ENCODE measurements around the gene SETD1A. TPM values are rescaled to one million over a fixed set of nuclear protein-coding genes. Genes with fewer than 3 reads are reported as not detected.

The SETD1A gene
- total RNA-seq = 1.4 and 6.9 TPM in 2 replicates

GRCh38 chr16:30957456-30958174, at the start of gene SETD1A:
SETD1A (plus strand) TSS chr16:30957754; CDS start chr16:30958732, 978 bp downstream.

DNA sequence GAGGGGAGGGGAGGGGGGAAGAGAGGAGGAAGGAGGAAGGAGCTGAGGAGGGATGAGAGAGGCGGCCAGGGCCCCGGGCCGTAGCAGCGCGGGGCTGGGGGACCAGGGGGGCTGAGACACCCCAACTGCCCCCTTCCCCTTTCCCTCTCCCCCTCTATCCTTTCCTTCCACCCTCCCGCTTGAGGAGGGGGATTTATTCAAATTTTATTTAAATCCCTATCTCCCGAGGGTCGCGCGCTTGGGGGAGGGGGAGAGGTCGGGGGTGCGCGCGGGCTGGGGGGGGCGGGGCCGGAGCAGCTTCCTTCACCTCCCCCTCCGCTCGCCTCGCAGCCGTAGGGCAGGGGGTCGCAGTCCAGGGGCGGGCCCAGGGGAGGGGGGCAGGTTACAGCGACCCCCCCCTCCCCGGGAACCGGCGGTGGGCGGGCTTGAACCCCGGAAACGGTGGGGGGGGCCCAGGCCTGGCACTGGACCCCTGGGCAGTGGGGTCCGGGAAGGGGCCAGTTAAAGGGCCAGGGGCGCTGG, 33.9 kb upstream of the SETD1A start, which contains the start of gene FBXL19:
FBXL19 (plus strand) TSS at position 19 of the 522 bp plus-strand sequence. CDS start 2,183 bp downstream, outside the sequence.

DNA sequence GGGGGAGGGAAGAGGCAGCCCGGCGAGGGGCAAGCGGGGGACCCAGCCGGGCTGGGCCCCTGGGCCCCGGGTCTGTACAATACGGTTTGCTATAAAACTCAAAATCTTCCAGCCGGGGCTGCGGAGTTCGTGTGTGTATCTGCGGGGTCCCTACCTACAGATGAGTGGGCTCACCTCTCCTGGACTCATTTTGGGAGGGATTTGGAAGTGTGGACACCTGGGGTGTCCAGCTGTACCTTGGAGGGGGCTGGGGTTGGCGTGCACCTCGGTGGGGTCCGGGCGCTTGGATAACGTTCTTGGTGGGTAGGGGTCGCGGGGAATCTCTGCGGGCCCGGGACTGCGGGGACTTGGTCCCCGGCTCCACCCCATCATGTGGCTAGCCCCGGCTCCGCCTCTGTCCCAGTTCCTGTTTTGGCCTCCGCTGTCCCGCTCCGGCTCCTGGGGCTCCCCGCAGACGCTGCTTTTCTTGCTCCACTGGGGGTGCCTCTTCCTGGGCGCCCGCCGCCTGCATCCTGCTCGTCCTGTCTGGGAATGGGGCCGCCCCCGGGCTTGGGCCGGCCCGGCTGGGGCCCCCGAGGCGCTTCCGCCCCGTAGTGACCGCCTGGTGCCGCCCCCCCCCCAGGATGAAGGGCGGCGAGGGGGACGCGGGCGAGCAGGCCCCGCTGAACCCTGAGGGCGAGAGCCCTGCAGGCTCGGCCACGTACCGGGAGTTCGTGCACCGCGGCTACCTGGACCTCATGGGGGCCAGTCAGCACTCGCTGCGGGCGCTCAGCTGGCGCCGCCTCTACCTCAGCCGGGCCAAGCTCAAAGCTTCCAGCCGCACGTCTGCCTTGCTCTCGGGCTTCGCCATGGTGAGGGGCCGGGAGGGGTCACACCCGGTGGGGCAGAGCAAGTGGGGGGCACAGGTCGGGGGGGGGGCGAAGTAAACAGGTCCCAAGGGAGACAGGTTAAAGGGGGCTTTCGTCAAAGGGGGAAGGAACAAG, 8.6 kb upstream of the SETD1A start, which contains the start of gene ORAI3:
ORAI3 (plus strand) TSS at position 402 of the 983 bp plus-strand sequence; CDS start at position 624, 222 bp downstream.

DNA sequence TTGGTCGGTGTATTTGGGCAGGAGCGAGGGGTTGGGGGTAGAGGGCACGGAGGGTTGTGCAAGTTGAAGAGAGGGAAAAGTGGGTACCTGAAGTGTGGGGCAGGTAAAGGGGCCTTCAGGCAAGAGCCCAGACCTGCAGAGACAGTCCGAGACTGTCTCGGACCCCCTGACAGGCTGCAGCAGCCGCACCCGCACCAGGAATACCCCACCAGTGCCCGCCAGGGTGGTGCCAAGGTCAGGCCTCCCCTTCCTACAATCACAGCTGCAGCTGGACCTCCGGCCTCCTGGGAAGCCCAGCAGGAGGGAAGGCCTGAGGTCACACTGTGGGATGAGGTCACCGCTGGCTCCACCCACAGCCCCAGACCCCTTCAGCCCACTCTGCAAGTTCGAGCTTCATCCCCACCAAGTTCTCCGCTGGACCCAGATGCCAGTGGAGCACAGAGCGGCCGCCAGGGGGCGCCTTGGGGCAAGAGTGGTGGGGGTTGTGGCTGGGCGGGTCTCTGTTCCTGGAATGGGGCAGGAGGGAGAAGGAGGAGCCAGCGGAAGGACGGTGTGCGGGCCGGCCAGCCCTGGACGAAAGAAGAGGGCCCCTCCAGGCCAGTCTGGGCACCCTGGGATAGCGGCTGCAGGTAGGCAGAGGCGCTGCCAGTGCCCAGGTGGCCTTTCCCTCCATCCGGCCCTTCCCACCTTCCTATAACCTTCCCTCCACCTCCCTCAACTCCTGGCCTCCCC, 27.3 kb downstream of the SETD1A start, which contains the start of gene HSD3B7:
HSD3B7 (plus strand) TSS at position 539 of the 732 bp plus-strand sequence. CDS start 452 bp downstream, outside the sequence.

GRCh38 chr16:31010585-31011325, 53.2 kb downstream of the SETD1A start, which contains the start of gene STX1B:
STX1B (minus strand) TSS chr16:31010638; CDS start chr16:31010396, 242 bp downstream.

DNA sequence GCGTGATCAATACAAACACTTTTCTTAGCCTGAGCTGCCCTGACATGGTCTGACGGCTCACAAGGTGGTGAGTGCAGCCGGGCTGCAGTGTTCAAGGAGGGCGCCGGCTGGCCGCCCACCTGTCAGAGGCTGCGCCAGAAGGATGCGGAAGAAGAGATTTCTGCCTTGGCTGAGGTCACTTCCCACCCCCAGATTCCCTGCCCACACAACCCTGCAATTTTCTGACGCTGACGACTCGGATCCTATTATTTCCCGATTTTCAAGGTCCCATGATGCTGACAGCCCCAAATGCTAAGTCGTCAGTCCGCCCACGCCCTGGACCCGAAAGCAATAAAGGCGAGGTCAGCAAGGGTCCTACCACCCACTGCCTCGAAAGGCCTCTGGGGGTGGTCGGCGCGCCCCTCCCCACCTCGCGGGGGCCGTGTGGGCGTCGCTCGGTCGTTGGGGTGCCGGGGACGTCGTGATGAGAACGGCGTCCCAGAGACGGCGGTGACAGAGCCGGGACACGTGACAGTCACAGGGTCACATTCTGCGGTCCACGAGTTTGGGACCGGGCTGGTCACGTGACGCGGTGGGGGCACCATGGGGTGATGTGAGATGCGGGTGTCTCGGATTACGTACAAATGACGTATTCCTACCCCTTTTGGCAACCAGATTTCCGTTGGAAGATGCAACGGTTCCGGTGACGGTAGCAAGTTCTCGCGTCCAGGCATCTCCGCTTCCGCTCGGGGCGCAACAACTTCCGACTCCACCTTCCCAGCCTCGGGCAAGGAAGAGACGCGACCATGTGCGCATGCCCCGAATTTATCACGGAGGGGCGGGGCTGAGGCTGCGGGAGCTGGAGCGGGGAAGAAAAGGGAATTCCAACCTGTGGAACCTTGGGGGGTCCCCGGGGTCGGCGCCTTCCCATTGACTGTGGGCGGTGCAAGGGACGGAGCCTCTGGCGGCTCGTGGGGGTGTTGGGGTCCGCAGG, 75.5 kb downstream of the SETD1A start, which contains the start of gene STX4:
STX4 (plus strand) TSS at position 823 of the 973 bp plus-strand sequence. CDS start 248 bp downstream, outside the sequence.

Other genes with a start within 250 kb of the SETD1A start
- gene PHKG2, start 209.3 kb upstream of the SETD1A start, total RNA-seq = 12.0 and 15.7 TPM in 2 replicates
- 0.28 and 0.68 TPM in 2 replicates for gene CFAP119, start 195.7 kb upstream of the SETD1A start, total RNA-seq
- 51.6 and 73.9 TPM in 2 replicates for gene RNF40, start 195.4 kb upstream of the SETD1A start, total RNA-seq
- gene ZNF629, start 170.5 kb upstream of the SETD1A start, total RNA-seq = 6.2 and 12.6 TPM in 2 replicates
- 25.1 and 28.7 TPM in 2 replicates for gene BCL7C, start 63.7 kb upstream of the SETD1A start, total RNA-seq
- gene CTF1, start 61.1 kb upstream of the SETD1A start, total RNA-seq = 0.68 and 1.2 TPM in 2 replicates
- 17.4 and 21.7 TPM in 2 replicates for gene FBXL19, start 34.2 kb upstream of the SETD1A start, total RNA-seq
- gene ORAI3, start 8.7 kb upstream of the SETD1A start, total RNA-seq = 14.0 and 33.7 TPM in 2 replicates
- gene HSD3B7, start 27.5 kb downstream of the SETD1A start, total RNA-seq = 4.1 and 4.7 TPM in 2 replicates
- gene STX1B, start 52.9 kb downstream of the SETD1A start, total RNA-seq = under 0.01 and 0.07 TPM in 2 replicates
- gene STX4, start 75.8 kb downstream of the SETD1A start, total RNA-seq = 12.0 and 24.3 TPM in 2 replicates
- 7.2 and 7.5 TPM in 2 replicates for gene ZNF668, start 116.5 kb downstream of the SETD1A start, total RNA-seq
- 11.3 and 19.6 TPM in 2 replicates for gene ZNF646, start 116.7 kb downstream of the SETD1A start, total RNA-seq
- gene PRSS53, start 131.2 kb downstream of the SETD1A start, total RNA-seq = 0.34 and 1.6 TPM in 2 replicates
- gene VKORC1, start 137.0 kb downstream of the SETD1A start, total RNA-seq = 27.0 and 29.0 TPM in 2 replicates
- gene BCKDK, start 150.6 kb downstream of the SETD1A start, total RNA-seq = 7.2 and 18.7 TPM in 2 replicates
- 36.2 and 45.3 TPM in 2 replicates for gene KAT8, start 159.9 kb downstream of the SETD1A start, total RNA-seq
- 31.1 and 54.2 TPM in 2 replicates for gene PRSS8, start 178.0 kb downstream of the SETD1A start, total RNA-seq
- gene PRSS36, start 192.3 kb downstream of the SETD1A start, total RNA-seq = 0.34 and 0.85 TPM in 2 replicates
- 17.8 and 42.6 TPM in 2 replicates for gene FUS, start 222.4 kb downstream of the SETD1A start, total RNA-seq
- 56.4 and 92.7 TPM in 2 replicates for gene PYCARD, start 245.0 kb downstream of the SETD1A start, total RNA-seq

Data from nasal cavity respiratory epithelium epithelial cell of viscerocranial mucosa (primary cell).